Erythroblast (primary cell): ENCODE data around the gene SAMM50.

Source experiments
- GATA1 ChIP-seq: IDR thresholded peaks from 2 replicates; pipeline ENCODE4 v1.6.1; 2011; ENCODE audit warnings: low read depth, mild to moderate bottlenecking, control low read depth, low read length, moderate library complexity
- POLR2A ChIP-seq: IDR thresholded peaks from 2 replicates; pipeline ENCODE4 v1.6.1; 2011; ENCODE audit warnings: mild to moderate bottlenecking, low read length

- no peak for TF ChIP-seq POLR2A
- no peak for TF ChIP-seq GATA1
Measured at GRCh38 chr22:43980579-43980978, 25.3 kb downstream of the SAMM50 start.
